Measurements from ENCODE around the gene MRPL1. TPM values are rescaled to one million over a fixed set of nuclear protein-coding genes. Genes with fewer than 3 reads are reported as not detected.

MRPL1 gene
- total and polyA plus RNA-seq, 2 of the 13 experiments (the other 11 are each of a cell fraction or from before 2014, with no cell fraction given), result 23.3 to 61.5 TPM

GRCh38 chr4:77819843-77820648, 42.6 kb upstream of the MRPL1 start (continued):
- TF ChIP-seq MYPOP (CRISPR knock-in tag; IDR thresholded peaks at IDR 0.05) (peak; percentile 67), ZBTB44 (CRISPR knock-in tag; IDR thresholded peaks at IDR 0.05) (no peak), BORCS8-MEF2B (CRISPR knock-in tag; IDR thresholded peaks at IDR 0.05) (peak; percentile 39; the same call in 1 of the 2 replicates), ZMYM4 (CRISPR knock-in tag; IDR thresholded peaks at IDR 0.05) (peak; percentile 57), U2AF2 (IDR thresholded peaks at IDR 0.05; ENCODE audit: low read depth, low read length) (no peak), E2F1 (CRISPR knock-in tag; IDR thresholded peaks at IDR 0.05) (0 out of 2 replicates have a peak, but pooled peaks have one; percentile 21), GFI1 (CRISPR knock-in tag; IDR thresholded peaks at IDR 0.05; ENCODE audit: borderline replicate concordance) (peak; percentile 51; the same call in 1 of the 2 replicates), HMGXB4 (CRISPR knock-in tag; IDR thresholded peaks at IDR 0.05; ENCODE audit: borderline replicate concordance in 1 of 2, low read depth in 1 of 2) (peak; percentile 11 to 86; a peak in 3 of 4 replicates), ZNF589 (CRISPR knock-in tag; conservative IDR thresholded peaks at IDR 0.05) (no peak), ZNF703 (CRISPR knock-in tag; IDR thresholded peaks at IDR 0.05; ENCODE audit: borderline replicate concordance) (peak; percentile 70; the same call in 1 of the 2 replicates), HDAC2 (CRISPR knock-in tag; IDR thresholded peaks at IDR 0.05) (0 out of 2 replicates have a peak, but pooled peaks have one; percentile 28), NR2F6 (IDR thresholded peaks at IDR 0.05) (no peak), NR2F6 (CRISPR knock-in tag; IDR thresholded peaks at IDR 0.05) (peak; percentile 14; the same call in 1 of the 2 replicates), ZNF616 (CRISPR knock-in tag; IDR thresholded peaks at IDR 0.05; ENCODE audit: low read depth) (no peak), ZFP91 (CRISPR knock-in tag; IDR thresholded peaks at IDR 0.05; ENCODE audit: borderline replicate concordance) (peak; percentile 71; the same call in 1 of the 2 replicates), BRCA1 (CRISPR knock-in tag; IDR thresholded peaks at IDR 0.05) (no peak), DNMT1 (CRISPR knock-in tag; IDR thresholded peaks at IDR 0.05) (no peak), ZNF207 (IDR thresholded peaks at IDR 0.05; ENCODE audit: borderline replicate concordance) (no peak), ZKSCAN5 (CRISPR knock-in tag; IDR thresholded peaks at IDR 0.05) (no peak), PHF21A (CRISPR knock-in tag; IDR thresholded peaks at IDR 0.05) (peak; percentile 36; the same call in 1 of the 2 replicates), ELF3 (CRISPR knock-in tag; IDR thresholded peaks at IDR 0.05) (peak; percentile 60)
